Measurements from ENCODE around the gene CLEC5A.

- TF ChIP-seq MAX (CRISPR knock-in tag; IDR thresholded peaks at IDR 0.05): no peak
- no peak for TF ChIP-seq RAD51 (IDR thresholded peaks at IDR 0.05; ENCODE audit: borderline replicate concordance, low read depth)
- no peak for TF ChIP-seq ZNF507 (tag; conservative IDR thresholded peaks at IDR 0.05)
- no peak for TF ChIP-seq ESRRA (IDR thresholded peaks at IDR 0.05; ENCODE audit: borderline replicate concordance, low read depth)
- no peak for TF ChIP-seq NCOA2 (IDR thresholded peaks at IDR 0.05; ENCODE audit: partially characterized antibody in 2 of 2)
- TF ChIP-seq ARID3B (CRISPR knock-in tag; IDR thresholded peaks at IDR 0.05; ENCODE audit: borderline replicate concordance): no peak
- TF ChIP-seq POLR2A (conservative IDR thresholded peaks at IDR 0.05): no peak
- TF ChIP-seq PYGO2 (tag; IDR thresholded peaks at IDR 0.05): no peak
- TF ChIP-seq ZNF24 (IDR thresholded peaks at IDR 0.05): no peak
- TF ChIP-seq BCOR (IDR thresholded peaks at IDR 0.05): no peak
- TF ChIP-seq CTCF (IDR thresholded peaks at IDR 0.05 in 2 of 3, conservative IDR thresholded peaks at IDR 0.05 in 1 of 3; ENCODE audit: insufficient read depth in 2 of 3, low read depth in 1 of 3, low read length in 3 of 3): no peak
- TF ChIP-seq ZC3H4 (CRISPR knock-in tag; IDR thresholded peaks at IDR 0.05; ENCODE audit: borderline replicate concordance): no peak
Measured at GRCh38 chr7:141976524-141977245, 29.9 kb upstream of the CLEC5A start.
